Breast epithelium (tissue), 4 donors: ENCODE results near the gene SEC61A2. TPM values are rescaled to one million over a fixed set of nuclear protein-coding genes. Genes with fewer than 3 reads are reported as not detected.
A peak's percentile ranks its signal among the peaks of the same experiment; 100 is the strongest.

ENCODE experiments used
- DNase-seq, 2 donors: peaks; one replicate each; pipeline ENCODE4 v3.0.0-alpha.2; 2019; ENCODE audit warnings: low spot score in 2 of 2
- H3K27ac ChIP-seq, 2 donors: fragments of 200-600 bp; sonication (generic) in 1 of 2; one replicate each; pipeline ENCODE4 v1.5.1; 2016 to 2019; ENCODE audit warnings: mild to moderate bottlenecking in 1 of 2
- H3K27me3 ChIP-seq, 2 donors: fragments of 200-600 bp; sonication (generic) in 1 of 2; one replicate each; pipeline versions ENCODE4 v1.5.1 to v1.6.0; 2017 to 2019; ENCODE audit warnings: control low read depth in 1 of 2, mild to moderate bottlenecking in 1 of 2
- H3K36me3 ChIP-seq: fragments of 200-600 bp; one replicate; pipeline ENCODE4 v1.5.1; 2019
- H3K4me1 ChIP-seq, 2 donors: fragments of 200-600 bp; sonication (generic); one replicate each; pipeline ENCODE4 v1.5.1; 2016 to 2019; ENCODE audit warnings: control low read depth in 1 of 2
- H3K4me3 ChIP-seq, 3 donors: fragments of 200-600 bp; sonication (generic); 1 replicate in 2 of 3; 2 replicates in 1 of 3; pipeline ENCODE4 v1.5.1; 2016 to 2019; ENCODE audit warnings: mild to moderate bottlenecking in 3 of 3, moderate library complexity in 2 of 3
- H3K9me3 ChIP-seq, 2 donors: fragments of 200-600 bp; sonication (generic) in 1 of 2; one replicate each; pipeline ENCODE4 v1.5.1; 2016 to 2019; ENCODE audit warnings: control low read depth in 1 of 2
- CTCF ChIP-seq, 3 donors: fragments of 450-650 bp; IDR thresholded peaks; one replicate each; pipeline ENCODE4 v1.5.1; 2016 to 2017; ENCODE audit warnings: antibody characterized with exemption in 3 of 3, mild to moderate bottlenecking in 3 of 3, moderate library complexity in 3 of 3
- POLR2A ChIP-seq: fragments of 450-650 bp; IDR thresholded peaks from one replicate; pipeline ENCODE4 v1.6.1; 2016; ENCODE audit warnings: antibody characterized with exemption, mild to moderate bottlenecking, moderate library complexity
- POLR2AphosphoS5 ChIP-seq, 3 donors: sonication (generic); formaldehyde crosslinking; IDR thresholded peaks; one replicate each; pipeline ENCODE4 v1.6.1; 2017; ENCODE audit warnings: antibody characterized with exemption in 3 of 3
- intact Hi-C: fragments of 100-400 bp; cut with DNase I; formaldehyde crosslinking; loops from one replicate; pipeline ENCODE4 v1.15.1; 2023; ENCODE audit warnings: low total_unique reads
- total RNA-seq, 3 donors: library from RNA; depleted of rRNA; stranded (reverse); fragments of >200 nt; gene quantifications; one replicate each; pipeline ENCODE4 v1.1.0, GENCODE V29; 2016

SEC61A2 gene
- total RNA-seq, 3 donors from 2014 or later: 6.2 to 15.7 (median 10.2) TPM

GRCh38 chr10:12193193-12193592 lies 63.7 kb downstream of the SEC61A2 start:
- no peak for DNase-seq
- H3K27me3 ChIP-seq: no peaks in the 10 kb centered on the region
- no peak overlapping the region for H3K4me3 ChIP-seq
- intact Hi-C loops: no loop called here
- no peaks in the 10 kb centered on the region for H3K4me1 ChIP-seq
- TF ChIP-seq POLR2AphosphoS5 (IDR thresholded peaks at IDR 0.05): no peak
- no peak overlapping the region for H3K27ac ChIP-seq
- no peaks in the 10 kb centered on the region for H3K9me3 ChIP-seq
- H3K36me3 ChIP-seq: no peaks in the 10 kb centered on the region

GRCh38 chr10:12194752-12195271 lies 65.3 kb downstream of the SEC61A2 start:
- intact Hi-C loops: no loop called here
- Histone ChIP-seq H3K36me3 (no peaks in the 10 kb centered on the region), H3K27ac (peak overlapping the region; percentile 91), H3K4me1 (no peaks in the 10 kb centered on the region), H3K4me3 (peak overlapping the region; percentile 66 to 92 (median 84)), H3K9me3 (no peaks in the 10 kb centered on the region), H3K27me3 (no peaks in the 10 kb centered on the region)
- TF ChIP-seq POLR2A (no peak), CTCF (IDR thresholded peaks at IDR 0.05) (no peak), POLR2AphosphoS5 (IDR thresholded peaks at IDR 0.05) (no peak)
- DNase-seq: peak in 1 of 2 donors; percentile 20

GRCh38 chr10:12195281-12195602 lies 65.8 kb downstream of the SEC61A2 start:
- TF ChIP-seq POLR2AphosphoS5 (IDR thresholded peaks at IDR 0.05) (no peak), CTCF (IDR thresholded peaks at IDR 0.05) (no peak), POLR2A (no peak)
- Histone ChIP-seq H3K36me3 (no peaks in the 10 kb centered on the region), H3K9me3 (no peaks in the 10 kb centered on the region), H3K4me1 (no peaks in the 10 kb centered on the region), H3K27ac (peak overlapping the region; percentile 91), H3K27me3 (no peaks in the 10 kb centered on the region), H3K4me3 (peak overlapping the region; percentile 66 to 92 (median 84))
- no peak for DNase-seq
- intact Hi-C loops: no loop called here

GRCh38 chr10:12195603-12196506 lies 66.4 kb downstream of the SEC61A2 start, which contains the start of the genes CDC123 and NUDT5:
TSS of gene CDC123 (plus strand) at chr10:12196188. CDS start at chr10:12196246, 58 bp downstream.
TSS of gene NUDT5 (minus strand) at chr10:12195891. CDS start at chr10:12186291, 9,600 bp downstream.
- intact Hi-C loops: no loop called here
- Histone ChIP-seq H3K36me3 (no peaks in the 10 kb centered on the region), H3K9me3 (no peaks in the 10 kb centered on the region), H3K27ac (peak within 1 kb of the TSS; percentile 91), H3K4me1 (no peaks in the 10 kb centered on the region), H3K27me3 (no peaks in the 10 kb centered on the region), H3K4me3 (peak within 1 kb of the TSS; percentile 66 to 92 (median 84))
- TF ChIP-seq POLR2AphosphoS5 (IDR thresholded peaks at IDR 0.05) (peak in 2 of 3 donors; percentile 46 to 78), POLR2A (no peak), CTCF (IDR thresholded peaks at IDR 0.05) (no peak)
- DNase-seq: peak; percentile 74 to 79

GRCh38 chr10:12196531-12197211 lies 67.2 kb downstream of the SEC61A2 start:
- no peaks in the 10 kb centered on the region for H3K4me1 ChIP-seq
- TF ChIP-seq CTCF (IDR thresholded peaks at IDR 0.05): no peak
- no peak for TF ChIP-seq POLR2A
- TF ChIP-seq POLR2AphosphoS5 (IDR thresholded peaks at IDR 0.05): no peak
- no peaks in the 10 kb centered on the region for H3K36me3 ChIP-seq
- H3K4me3 ChIP-seq: peak overlapping the region; percentile 66 to 92 (median 84)
- H3K27ac ChIP-seq: peak overlapping the region; percentile 91
- no peaks in the 10 kb centered on the region for H3K9me3 ChIP-seq
- no peak for DNase-seq
- intact Hi-C loops: no loop called here
- no peaks in the 10 kb centered on the region for H3K27me3 ChIP-seq
